HepG2 (cell line): Measurements from ENCODE around the gene REEP2. TPM values are rescaled to one million over a fixed set of nuclear protein-coding genes. Genes with fewer than 3 reads are reported as not detected.

Source experiments
- BRF2 ChIP-seq: sonication (generic); formaldehyde crosslinking; IDR thresholded peaks from 2 replicates; pipeline ENCODE4 v1.8.1; 2022; ENCODE audit warnings: mild to moderate bottlenecking, missing genetic modification reagents
- CCDC6 ChIP-seq: sonication (generic); formaldehyde crosslinking; IDR thresholded peaks from 2 replicates; pipeline ENCODE4 v1.8.1; 2022; ENCODE audit warnings: mild to moderate bottlenecking, missing genetic modification reagents, moderate library complexity
- CEBPB ChIP-seq: IDR thresholded peaks from 2 replicates; pipeline ENCODE4 v1.6.1; 2011; ENCODE audit warnings: low read depth, low read length, improper control_type of control experiment, borderline replicate concordance
- JUNB ChIP-seq: sonication (generic); formaldehyde crosslinking; IDR thresholded peaks from 2 replicates; pipeline ENCODE4 v1.8.0; 2022; ENCODE audit warnings: missing genetic modification reagents, mild to moderate bottlenecking, borderline replicate concordance
- NFIC ChIP-seq: IDR thresholded peaks from 2 replicates; pipeline ENCODE4 v1.6.1; 2012; ENCODE audit warnings: mild to moderate bottlenecking, low read length, inconsistent platforms
- POGK ChIP-seq: sonication (generic); formaldehyde crosslinking; conservative IDR thresholded peaks from 2 replicates; pipeline ENCODE4 v1.8.0; 2022; ENCODE audit warnings: mild to moderate bottlenecking, moderate library complexity, missing genetic modification reagents
- SP140L ChIP-seq: sonication (generic); formaldehyde crosslinking; IDR thresholded peaks from 2 replicates; pipeline ENCODE4 v1.4.0; 2020; ENCODE audit warnings: missing genetic modification reagents, borderline replicate concordance
- SRSF9 ChIP-seq: fragments of 200-400 bp; formaldehyde crosslinking; IDR thresholded peaks from 2 replicates; pipeline ENCODE4 v1.6.1; 2018; ENCODE audit warnings: borderline replicate concordance, mild to moderate bottlenecking, low read depth, low read length; ENCODE audit not compliant: insufficient read depth, poor library complexity, severe bottlenecking
- TEF ChIP-seq: sonication (generic); formaldehyde crosslinking; IDR thresholded peaks from 2 replicates; pipeline ENCODE4 v1.5.0; 2020; ENCODE audit warnings: missing genetic modification reagents
- THAP7 ChIP-seq: sonication (generic); formaldehyde crosslinking; IDR thresholded peaks from 2 replicates; pipeline ENCODE4 v1.8.1; 2023; ENCODE audit warnings: mild to moderate bottlenecking, missing genetic modification reagents
- USF2 ChIP-seq, 2 experiments: sonication (generic) in 1 of 2; formaldehyde crosslinking in 1 of 2; IDR thresholded peaks; 2 replicates each; pipeline versions ENCODE4 v1.5.1 to v1.6.1; 2011 to 2020; ENCODE audit warnings: borderline replicate concordance in 1 of 2, low read depth in 1 of 2, low read length in 1 of 2, mild to moderate bottlenecking in 1 of 2, missing genetic modification reagents in 1 of 2, moderate library complexity in 1 of 2
- ZFP36L2 ChIP-seq: sonication (generic); formaldehyde crosslinking; IDR thresholded peaks from 2 replicates; pipeline ENCODE4 v1.4.0; 2020; ENCODE audit warnings: missing genetic modification reagents
- ZNF350 ChIP-seq: sonication (generic); formaldehyde crosslinking; IDR thresholded peaks from 2 replicates; pipeline ENCODE4 v1.4.0; 2020; ENCODE audit warnings: mild to moderate bottlenecking, low read depth, missing genetic modification reagents, borderline replicate concordance
- ZNF431 ChIP-seq: sonication (generic); formaldehyde crosslinking; IDR thresholded peaks from 2 replicates; pipeline ENCODE4 v1.9.0; 2022; ENCODE audit warnings: missing genetic modification reagents, low read depth, mild to moderate bottlenecking, borderline replicate concordance
- ZNF503 ChIP-seq: sonication (generic); formaldehyde crosslinking; IDR thresholded peaks from 2 replicates; pipeline ENCODE4 v1.4.0; 2020; ENCODE audit warnings: missing genetic modification reagents
- ZNF607 ChIP-seq: sonication (generic); formaldehyde crosslinking; IDR thresholded peaks from 2 replicates; pipeline ENCODE4 v1.5.1; 2020; ENCODE audit warnings: missing genetic modification reagents, mild to moderate bottlenecking, borderline replicate concordance
- ZNF619 ChIP-seq: sonication (generic); formaldehyde crosslinking; IDR thresholded peaks from 2 replicates; pipeline ENCODE4 v1.4.0; 2020; ENCODE audit warnings: mild to moderate bottlenecking, missing genetic modification reagents
- ZSCAN5A ChIP-seq: sonication (generic); formaldehyde crosslinking; IDR thresholded peaks from 2 replicates; pipeline ENCODE4 v1.8.0; 2022; ENCODE audit warnings: mild to moderate bottlenecking, missing genetic modification reagents, borderline replicate concordance
- polyA plus RNA-seq, 8 experiments: library from polyadenylated mRNA; depleted of rRNA in 3 of 8; stranded (reverse) in 7 of 8; unstranded in 1 of 8; fragments of >200 nt; fragmentation: Illumina TruSeq in 4 of 8; extraction: Trizol in 4 of 8; gene quantifications; 2 replicates each; pipeline versions ENCODE4 v1.2.1 to v1.2.3, GENCODE V29; 2011 to 2016; ENCODE audit warnings: low read depth in 4 of 8, missing spikeins in 1 of 8, mixed read lengths in 1 of 8; ENCODE audit not compliant: insufficient read depth in 1 of 8
- total RNA-seq, 5 experiments: library from RNA; depleted of rRNA; stranded (reverse); fragments of >200 nt; fragmentation: Illumina TruSeq; extraction: Trizol; gene quantifications; 2 replicates each; pipeline ENCODE4 v1.2.3, GENCODE V29; 2016; ENCODE audit warnings: low read depth in 1 of 5

REEP2 gene
- total and polyA plus RNA-seq, 2 of the 13 experiments (the other 11 are each of a cell fraction or from before 2014, with no cell fraction given), result 5.3 to 7.8 TPM

- TF ChIP-seq THAP7 (CRISPR knock-in tag) (no peak), ZSCAN5A (no peak), SRSF9 (no peak), ZNF619 (no peak), SP140L (CRISPR knock-in tag) (no peak), CCDC6 (CRISPR knock-in tag) (peak; percentile 83), NFIC (no peak), BRF2 (CRISPR knock-in tag) (0 out of 2 replicates have a peak, but pooled peaks have one; percentile 73), ZNF607 (CRISPR knock-in tag) (no peak), JUNB (no peak), ZNF350 (CRISPR knock-in tag) (no peak), TEF (0 out of 2 replicates have a peak, but pooled peaks have one; percentile 8), POGK (CRISPR knock-in tag) (peak; percentile 72; the same call in 1 of the 2 replicates), USF2 (IDR thresholded peaks at IDR 0.05; ENCODE audit: low read depth, low read length) (no peak), USF2 (CRISPR knock-in tag; IDR thresholded peaks at IDR 0.05; ENCODE audit: borderline replicate concordance) (no peak), ZNF431 (CRISPR knock-in tag) (no peak), ZNF503 (no peak; the same call in 1 of the 2 replicates), ZFP36L2 (CRISPR knock-in tag) (no peak), CEBPB (no peak)
Measured at GRCh38 chr5:138464008-138464387, 25.1 kb downstream of the REEP2 start (continued).
